Measurements from ENCODE around the gene ADAD2.
"Not testable (repeated sequence)": the region's sequence is repeated elsewhere in the genome, so short reads cannot be mapped to it uniquely, and the experiment has no call there.

Gene ADAD2

DNA sequence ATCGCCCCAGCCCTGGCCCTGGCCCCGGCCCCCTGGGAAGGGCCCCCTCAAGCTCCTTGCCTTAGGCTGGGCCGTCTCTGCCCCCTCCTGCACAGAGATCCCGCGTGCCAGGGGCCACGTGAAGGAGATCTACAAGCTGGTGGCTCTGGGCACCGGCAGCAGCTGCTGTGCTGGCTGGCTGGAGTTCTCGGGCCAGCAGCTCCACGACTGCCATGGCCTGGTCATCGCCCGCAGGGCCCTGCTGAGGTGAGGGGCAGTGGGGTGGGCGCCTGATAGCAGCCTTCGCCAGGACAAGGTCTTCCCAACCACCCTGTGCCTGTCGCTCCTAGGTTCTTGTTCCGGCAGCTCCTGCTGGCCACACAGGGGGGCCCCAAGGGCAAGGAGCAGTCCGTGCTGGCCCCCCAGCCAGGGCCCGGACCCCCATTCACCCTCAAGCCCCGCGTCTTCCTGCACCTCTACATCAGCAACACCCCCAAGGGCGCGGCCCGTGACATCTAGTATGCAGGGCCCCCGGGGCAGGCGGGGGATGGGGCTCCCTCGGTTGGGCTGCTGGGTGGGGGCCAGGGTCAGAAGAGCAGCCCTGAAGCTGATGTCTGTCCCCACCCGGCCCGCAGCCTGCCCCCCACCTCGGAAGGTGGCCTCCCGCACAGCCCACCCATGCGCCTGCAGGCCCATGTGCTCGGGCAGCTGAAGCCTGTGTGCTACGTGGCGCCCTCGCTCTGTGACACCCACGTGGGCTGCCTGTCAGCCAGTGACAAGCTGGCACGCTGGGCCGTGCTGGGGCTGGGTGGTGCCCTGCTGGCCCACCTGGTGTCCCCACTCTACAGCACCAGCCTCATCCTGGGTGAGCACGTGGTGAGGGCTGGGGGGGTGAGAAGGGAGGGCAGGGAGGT, 4.5 kb downstream of the ADAD2 start:
- DNase-seq (ENCODE audit: low spot score), result no peak

DNA sequence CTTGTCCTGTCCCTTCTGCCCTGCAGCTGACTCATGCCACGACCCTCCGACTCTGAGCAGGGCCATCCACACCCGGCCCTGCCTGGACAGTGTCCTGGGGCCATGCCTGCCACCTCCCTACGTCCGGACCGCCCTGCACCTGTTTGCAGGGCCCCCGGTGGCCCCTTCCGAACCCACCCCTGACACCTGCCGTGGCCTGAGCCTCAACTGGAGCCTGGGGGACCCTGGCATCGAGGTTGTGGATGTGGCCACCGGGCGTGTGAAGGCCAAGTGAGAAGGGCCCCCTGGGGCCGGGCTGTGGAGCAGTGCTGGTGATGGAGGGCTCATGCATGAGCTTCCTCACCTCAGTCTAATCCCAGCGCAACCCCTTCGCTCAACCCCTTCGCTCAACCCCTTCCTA, 5.1 kb downstream of the ADAD2 start:
- DNase-seq (ENCODE audit: low spot score), result no peak

DNA sequence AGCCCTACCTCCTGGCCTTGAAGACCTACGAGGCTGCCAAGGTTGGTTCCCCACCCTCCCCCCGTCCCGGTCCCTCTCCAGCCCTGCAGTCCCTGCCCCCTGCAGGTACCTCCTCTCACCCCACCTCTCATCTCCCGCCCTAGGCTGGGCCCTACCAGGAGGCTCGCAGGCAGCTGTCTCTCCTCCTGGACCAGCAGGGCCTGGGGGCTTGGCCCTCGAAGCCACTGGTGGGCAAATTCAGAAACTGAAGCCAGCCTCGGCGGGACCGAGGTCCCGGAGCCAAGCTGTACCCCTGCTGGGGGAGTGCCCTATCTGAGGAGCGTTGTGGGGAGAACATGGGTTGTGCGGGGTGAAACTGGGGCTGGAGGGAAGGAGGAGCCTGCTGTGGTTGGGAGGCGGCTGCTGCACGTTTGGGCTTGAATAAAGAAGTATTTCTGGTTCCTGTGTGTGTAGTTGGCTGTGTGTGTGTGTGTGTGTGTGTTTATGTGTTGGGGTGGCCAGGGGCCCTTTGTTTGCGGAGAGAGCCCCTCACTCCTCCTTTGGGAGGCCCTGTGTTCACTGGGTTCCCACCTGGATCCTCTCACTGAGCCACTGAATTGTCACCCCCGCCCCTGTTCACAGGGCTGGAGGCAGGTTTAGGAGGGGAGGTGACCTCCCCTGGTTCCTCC, 5.9 kb downstream of the ADAD2 start:
- no peak for DNase-seq (ENCODE audit: low spot score)

DNA sequence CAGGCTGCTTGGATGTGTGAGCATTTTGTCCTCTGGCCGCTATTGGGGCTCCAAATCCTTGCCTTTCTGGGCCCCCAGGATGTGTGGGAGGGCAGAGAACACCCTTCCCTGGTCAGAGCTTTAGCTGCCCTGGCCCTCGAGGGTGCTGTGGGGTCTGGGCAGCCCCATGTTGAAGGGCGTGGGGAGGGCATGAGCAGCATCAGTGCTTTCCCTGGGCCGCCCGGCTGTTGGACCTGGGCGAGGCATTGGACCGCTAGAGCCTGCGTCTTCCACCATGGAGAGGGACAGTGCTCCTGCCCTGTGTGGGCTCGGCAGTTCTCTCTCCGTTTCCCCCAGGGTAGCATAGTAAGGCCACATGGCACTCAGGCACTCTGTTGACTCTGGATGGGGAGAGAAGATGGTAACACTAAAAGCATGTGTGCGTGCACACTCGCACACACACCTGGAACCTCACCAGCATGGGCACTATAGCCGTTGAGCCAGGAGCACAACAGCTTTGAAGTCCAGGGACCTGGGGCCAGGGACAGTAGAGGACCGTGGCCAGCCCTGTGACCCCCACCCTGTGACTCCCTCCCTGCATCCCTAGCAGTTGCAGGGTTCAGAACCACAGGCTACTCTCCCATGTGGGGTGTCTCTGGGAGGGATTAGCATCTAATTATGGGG, 6.6 kb downstream of the ADAD2 start:
- DNase-seq (ENCODE audit: low spot score), result no peak

DNA sequence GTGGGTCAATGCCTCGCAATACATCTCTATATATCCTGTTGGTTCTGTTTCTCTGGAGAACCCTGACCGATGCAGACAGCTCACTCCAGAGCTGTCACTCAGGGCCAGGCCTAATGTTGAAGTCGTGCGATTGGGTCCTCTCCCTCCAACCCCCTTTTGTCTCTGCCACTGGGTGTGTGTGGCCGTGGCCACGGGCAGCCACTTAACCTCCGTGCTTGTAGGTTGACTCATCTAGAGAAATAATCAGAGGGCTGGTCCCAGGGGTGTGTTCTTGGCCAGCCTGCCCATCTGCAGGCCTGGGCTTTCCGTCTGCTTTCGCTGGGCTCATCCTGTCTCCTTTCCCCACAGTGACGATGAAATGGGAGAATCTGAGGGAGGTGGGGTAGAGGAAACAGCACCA, 7.4 kb downstream of the ADAD2 start:
- DNase-seq (ENCODE audit: low spot score), result no peak

DNA sequence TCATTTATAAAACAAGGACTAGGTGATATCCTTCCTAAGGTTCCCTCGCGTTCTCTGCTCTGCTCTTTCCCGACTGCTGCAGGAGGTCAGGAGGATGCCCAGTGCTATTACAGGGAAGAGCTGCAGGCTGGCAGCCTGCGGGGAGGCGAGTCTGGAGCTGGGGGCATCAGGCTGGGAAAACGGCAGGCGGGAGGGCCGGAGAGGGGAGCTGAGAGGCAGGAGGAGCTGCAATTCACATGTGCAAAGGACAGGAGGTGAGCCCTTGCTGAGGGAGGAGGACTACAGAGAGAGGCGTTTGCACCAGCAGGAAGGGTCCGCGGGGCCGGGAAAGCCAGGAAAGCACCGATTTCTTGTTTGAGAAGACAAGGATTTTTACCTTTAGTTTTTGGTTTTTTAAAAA, 8.1 kb downstream of the ADAD2 start:
- no peak for DNase-seq (ENCODE audit: low spot score)

DNA sequence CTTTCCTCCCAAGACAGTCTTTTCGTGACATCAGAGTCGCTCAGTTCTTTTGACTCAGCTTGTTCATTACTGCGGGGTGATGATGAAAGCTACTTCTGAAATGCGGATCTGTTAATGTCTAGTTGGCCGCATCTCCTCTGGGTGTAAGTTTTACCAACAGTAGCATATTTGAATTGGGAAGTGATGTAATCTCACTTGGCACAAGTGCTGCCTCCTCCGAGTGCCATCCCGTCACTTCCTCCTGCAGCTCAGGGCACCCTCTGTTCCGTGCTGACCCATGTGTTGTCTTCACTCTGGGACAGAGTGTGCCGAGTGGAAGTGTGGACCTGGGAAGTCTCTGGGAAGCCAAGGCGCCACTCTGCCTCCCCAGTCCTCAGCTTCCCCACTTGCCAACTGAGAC, 8.9 kb downstream of the ADAD2 start:
- DNase-seq (ENCODE audit: low spot score), result peak; percentile 77

DNA sequence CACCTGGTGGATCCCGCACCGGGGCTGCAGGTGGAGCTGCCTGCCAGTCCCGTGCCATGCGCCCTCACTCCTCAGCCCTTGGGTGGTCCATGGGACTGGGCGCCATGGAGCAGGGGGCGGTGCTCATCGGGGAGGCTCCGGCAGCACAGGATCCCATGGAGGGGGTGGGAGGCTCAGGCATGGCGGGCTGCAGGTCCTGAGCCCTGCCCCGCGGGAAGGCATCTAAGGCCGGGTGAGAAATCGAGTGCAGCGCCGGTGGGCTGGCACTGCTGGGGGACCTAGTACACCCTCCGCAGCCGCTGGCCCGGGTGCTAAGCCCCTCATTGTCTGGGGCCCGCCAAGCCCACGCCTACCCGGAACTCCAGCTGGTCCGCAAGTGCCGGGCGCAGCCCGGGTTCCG, 13.6 kb downstream of the ADAD2 start:
- DNase-seq (ENCODE audit: low spot score), result not testable (repeated sequence)

DNA sequence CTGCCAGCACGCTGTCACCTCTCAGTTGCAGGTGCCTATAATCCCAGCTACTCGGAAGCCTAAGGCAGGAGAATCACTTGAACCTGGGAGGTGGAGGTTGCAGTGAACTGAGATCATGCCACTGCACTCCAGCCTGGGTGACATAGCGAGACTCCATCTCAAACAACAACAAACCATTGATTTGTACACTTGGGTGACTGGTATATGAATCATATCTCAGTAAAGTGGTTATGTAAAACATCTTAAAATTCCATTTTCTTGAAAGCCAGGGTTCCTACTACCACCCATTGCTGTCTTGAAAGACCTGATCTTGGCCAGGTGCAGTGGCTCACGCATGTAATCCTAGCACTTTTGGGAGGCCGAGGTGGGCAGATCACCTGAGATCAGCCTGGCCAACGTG, 14.2 kb downstream of the ADAD2 start:
- not testable (repeated sequence) for DNase-seq (ENCODE audit: low spot score)

DNA sequence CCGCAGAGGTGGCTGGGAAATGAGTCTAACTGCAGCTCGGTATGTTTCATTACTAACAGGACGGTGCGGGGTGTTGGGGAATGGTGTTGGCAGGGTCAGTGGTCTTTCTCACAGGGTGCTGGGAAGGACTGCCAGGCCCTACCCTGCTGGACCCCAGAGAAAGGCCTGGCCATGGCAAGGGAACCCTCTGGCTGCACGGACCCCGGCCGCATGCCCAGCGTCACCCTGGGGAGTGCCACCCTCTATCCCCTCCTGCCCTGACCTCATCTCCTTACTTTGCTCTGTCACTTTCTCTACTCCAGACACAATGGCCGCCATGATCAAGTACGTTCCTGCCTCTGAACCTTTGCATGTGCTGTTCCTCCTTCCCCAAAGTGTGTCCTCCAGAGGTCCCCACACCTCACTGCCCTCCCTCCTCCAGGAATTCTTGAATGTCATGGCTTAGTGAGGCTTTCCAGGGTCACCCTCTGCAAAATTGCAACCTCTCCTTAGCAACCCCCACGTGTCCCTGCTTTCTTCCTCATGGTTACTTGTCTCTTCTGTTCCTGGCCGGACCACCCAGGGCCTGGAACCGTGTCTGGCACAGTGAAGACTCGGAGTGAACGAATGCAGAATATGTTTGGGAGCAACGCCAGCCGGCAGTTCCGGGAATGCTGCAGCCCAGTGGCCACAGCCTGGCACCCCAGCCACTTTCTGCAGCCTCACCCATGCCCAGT, 15.2 kb downstream of the ADAD2 start:
- DNase-seq (ENCODE audit: low spot score), result no peak

DNA sequence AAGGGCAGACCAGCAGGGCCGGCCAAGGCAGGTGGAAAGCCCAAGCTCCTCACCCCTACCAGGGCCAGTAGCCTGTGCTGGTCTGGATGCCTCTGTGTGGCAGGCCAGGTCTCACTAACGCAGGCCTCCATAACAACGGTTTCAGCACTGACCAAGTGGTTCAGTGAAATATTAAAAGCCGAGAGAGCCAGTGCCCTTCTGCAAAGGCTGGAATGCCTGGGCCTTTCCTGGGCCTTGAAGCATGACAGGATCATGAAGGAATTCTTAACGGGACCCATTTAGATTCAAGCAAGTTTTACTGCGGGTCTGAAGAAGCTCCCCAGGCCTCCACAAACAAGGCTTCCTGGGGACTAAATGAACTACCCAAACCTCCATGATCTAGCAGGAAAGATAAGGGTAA, 16.3 kb downstream of the ADAD2 start:
- no peak for DNase-seq (ENCODE audit: low spot score)

DNA sequence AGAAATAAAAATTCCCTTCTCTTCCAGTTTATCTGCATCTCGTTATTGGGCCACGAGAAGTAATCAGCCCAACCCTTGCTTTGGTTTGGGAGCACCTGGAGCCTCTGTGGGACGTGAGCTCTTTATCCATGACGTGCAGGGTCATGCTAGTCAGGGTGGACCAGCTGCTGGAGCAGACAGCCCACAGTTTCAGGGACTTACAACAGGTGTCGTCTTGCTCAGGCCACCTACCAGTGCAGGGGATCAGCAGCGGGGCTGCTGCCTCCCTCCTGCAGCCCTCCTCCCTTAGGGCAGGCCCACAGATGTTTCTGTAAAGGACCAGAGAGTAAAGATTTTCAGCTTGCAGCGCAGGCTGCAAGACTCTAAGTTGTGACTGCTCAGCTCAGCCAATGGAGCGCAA, 16.9 kb downstream of the ADAD2 start:
- no peak for DNase-seq (ENCODE audit: low spot score)

DNA sequence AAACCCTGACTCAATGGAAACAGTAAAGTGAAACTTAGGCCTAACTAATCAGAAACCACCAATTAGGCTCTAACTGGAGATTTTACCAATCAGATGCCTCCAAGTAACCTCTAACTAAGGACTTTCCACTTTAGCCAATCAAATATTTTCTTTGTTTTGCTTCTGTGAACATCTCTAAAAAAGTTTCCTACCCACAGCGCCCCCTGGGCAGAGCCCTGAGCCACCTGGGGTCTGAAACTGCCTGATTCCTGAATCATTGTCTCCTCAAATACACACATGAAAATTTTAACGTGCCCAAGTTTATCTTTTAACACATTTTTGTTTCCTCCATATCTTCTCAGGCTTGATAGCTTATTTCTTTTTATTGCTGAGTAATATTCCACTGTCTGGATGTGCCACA, 19.0 kb downstream of the ADAD2 start:
- no peak for DNase-seq (ENCODE audit: low spot score)

DNA sequence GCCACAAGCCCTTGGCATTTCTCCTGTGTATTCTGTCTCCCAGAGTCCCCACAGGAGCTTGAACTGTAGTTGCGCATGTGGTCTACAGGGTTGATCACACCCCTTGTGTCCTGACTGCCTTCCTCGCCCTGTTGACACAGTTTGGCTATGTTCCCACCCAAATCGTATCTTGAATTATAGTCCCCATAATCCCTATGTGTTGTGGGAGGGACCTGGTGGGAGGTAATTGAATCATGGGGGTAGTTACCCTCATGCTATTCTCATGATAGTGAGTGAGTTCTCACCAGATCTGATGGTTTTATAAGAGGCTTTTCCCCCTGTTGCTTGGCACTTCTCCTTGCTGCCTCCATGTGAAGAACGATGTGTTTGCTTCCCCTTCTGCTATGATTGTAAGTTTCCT, 21.2 kb downstream of the ADAD2 start:
- DNase-seq (ENCODE audit: low spot score), result no peak

DNA sequence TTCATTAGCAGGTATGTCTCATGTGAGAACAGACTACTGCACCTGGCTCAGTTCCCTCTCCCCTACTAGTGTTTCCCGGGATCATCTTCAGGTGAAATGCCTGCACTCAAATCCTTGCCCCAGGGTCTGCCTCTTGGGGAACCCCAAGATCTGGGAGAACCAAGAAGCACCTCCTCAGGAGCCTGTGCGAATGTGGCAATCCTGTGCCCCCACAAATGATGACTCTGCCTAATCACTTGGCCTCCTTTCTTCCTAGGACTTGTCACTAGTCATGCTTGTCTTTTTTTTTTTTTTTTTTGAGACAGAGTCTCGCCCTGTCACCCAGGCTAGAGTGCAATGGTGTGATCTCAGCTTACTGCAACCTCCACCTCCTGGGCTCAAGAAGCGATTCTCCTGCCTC, 21.7 kb downstream of the ADAD2 start:
- no peak for DNase-seq (ENCODE audit: low spot score)

DNA sequence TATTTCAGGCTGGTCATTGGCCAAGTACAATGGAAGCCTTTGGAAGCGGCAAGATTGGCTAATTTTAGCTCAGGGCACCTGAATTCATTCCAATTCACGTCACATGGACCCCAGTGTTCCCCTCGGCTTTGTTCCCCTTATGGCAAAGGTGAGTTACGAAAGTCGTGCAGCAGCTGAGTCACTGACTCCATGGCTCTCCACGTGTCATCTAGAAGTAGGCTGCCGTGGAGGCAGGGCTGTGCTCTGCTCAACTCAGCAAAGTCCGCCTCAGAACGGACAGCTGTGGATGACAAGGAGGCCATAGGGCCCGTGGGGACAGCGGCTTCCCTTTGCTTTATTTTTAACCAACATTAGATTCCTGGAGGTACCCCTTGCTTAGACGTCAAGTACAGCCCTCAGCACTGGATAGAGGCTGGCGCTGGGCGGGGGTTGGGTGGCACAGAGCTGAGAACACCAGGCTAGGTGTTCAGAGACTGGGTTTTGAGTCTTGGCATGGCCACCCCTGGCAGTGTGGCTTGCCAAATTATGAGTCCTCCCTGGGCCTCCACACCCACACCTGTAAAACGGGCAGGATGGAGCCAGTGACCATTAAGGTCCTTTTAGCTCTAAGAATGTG, 23.6 kb downstream of the ADAD2 start:
- DNase-seq (ENCODE audit: low spot score), result no peak

DNA sequence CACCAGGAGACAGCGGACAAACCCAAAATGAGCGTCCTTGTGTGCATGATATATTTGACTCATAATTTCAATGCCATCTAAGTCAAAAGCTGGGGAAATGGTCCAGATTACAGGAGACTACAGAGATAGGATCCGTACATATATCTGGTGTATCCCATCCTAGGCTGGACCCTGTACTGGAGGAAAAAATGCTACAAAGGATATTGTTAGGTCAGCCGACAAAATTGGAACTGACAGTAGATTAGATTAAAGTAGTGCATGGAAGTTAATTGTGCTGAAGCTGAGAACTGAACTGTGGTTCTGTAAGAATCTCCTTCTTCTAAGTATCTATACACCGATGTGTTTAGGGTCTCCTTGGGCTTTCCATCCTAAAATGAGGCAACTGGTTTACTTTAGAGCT, 24.6 kb downstream of the ADAD2 start:
- DNase-seq (ENCODE audit: low spot score), result no peak

DNA sequence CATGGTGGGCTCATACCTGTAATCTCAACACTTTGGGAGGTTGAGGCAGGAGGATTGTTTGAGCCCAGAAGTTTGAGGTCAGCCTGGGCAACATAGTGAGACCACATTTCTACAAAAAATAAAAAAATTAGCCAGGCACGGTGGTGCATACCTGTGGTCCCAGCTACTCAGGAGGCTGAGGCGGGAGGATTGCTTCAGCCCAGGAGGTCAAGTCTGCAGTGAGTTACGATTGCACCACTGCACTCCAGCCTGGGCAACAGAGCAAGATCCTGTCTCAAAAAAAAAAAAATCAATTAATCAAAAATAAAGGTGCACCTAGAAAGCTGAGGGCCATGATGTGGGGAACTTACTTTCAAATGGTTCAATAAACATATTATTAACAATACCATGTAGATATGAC, 25.2 kb downstream of the ADAD2 start:
- not testable (repeated sequence) for DNase-seq (ENCODE audit: low spot score)

DNA sequence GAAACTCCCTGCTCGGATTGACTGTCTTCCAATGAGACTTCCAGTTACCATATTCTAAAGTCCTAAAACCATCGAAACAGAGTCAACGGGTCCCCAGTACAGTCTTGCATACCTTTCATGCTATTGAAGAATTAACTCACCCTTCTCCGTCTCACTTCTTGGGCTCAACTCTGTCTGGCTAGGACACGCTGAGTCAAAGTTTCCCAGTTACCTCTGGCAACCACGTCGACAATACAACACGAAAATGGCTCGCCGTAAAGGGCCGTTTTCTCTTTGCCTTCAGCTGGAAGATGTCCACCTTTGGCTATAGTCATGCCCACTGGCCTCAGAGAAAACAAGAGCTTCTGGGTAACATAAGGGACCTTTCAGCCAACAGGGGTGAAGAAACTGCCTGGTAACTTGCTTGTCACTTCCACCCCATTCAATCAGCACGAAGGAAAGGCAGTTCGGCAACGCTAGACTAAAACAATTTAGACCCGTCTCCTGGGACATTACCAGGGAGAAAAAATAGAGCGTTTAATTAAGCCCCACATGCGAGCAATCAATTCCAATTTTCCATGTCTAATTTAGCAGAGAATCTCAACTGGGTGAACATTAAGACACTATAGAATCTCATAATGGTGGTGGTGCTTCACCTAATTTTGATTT, 27.3 kb downstream of the ADAD2 start:
- DNase-seq (ENCODE audit: low spot score), result no peak

DNA sequence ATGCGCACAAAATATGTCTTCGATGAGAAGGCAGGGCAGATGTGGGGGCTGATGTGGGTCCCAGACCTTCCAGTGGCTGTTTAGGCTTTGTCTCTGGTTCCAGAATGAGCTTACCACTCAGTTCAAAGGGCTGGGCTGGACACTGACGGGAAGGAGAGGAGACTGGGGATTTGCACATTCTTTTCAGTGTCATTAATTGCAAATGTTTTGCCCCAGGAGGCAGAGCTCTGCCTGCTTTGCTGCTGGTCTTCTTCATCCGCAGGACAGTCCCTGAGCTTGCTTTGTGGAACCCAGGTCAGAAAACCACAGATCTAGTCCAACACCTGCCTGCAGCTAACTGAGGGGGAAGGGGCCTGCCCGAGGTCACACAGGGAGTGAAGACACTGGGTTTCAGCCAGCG, 28.0 kb downstream of the ADAD2 start:
- DNase-seq (ENCODE audit: low spot score), result no peak

DNA sequence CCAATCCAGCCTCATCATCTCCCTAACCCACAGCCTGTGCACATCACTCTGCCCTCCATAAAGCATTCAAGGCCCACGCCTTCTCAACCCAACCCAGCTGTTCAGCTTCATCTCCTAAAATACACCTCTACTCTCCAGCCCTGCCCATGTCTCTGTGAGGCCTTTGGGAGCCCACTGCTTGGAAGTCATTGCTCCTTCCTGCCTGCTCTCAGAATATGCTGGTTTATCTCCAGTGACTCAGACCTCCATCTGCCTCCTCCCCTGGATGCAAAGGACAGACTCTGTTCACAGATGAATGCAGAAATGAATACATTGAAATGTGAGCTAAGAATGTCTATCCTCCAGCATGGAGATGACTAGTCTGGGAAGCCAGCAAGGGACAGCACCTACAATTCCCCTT, 29.9 kb downstream of the ADAD2 start:
- DNase-seq (ENCODE audit: low spot score), result peak; percentile 28

DNA sequence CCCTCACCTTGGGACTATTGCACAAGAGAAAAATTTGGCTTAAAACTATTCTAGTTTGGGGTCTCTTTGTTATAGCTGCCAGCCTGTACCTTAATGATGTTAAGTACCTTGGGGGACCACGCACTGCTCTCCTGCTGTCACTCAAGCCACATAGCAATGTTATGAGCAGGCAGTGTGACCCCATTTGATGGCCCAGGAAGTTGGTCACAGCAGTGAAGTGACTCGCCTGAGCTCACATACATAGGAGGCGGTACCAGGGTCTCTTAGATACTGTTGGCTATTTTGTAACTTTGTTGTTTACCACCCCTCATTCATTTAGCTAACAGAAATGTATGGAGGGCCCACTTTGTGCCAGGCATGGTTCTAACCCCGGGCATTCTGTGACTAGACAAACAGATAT, 32.5 kb downstream of the ADAD2 start:
- no peak for DNase-seq (ENCODE audit: low spot score)
